ENCODE results near the gene ATF4. TPM values are rescaled to one million over a fixed set of nuclear protein-coding genes. Genes with fewer than 3 reads are reported as not detected.

The ATF4 gene
- total and polyA plus RNA-seq, 7 donors = 246 to 1,369 (median 839) TPM

GRCh38 chr22:39530116-39530515 is 9.8 kb downstream of the ATF4 start:
- no peak for ATAC-seq
- 76 to 78% (median 78%) methylated on average over 6 of the region's 6 CpGs for WGBS, 3 donors
- H3K27ac ChIP-seq = peak overlapping the region; percentile 72

GRCh38 chr22:39530692-39531331 is 10.4 kb downstream of the ATF4 start:
- intact Hi-C loops (cut with DNase I) = loop anchor here (5.0 to 10.0 kb wide), 2 partner anchors 814 to 816 kb away; partner anchors contain the start of gene ADSL (in 2 of the 2)
- Histone ChIP-seq H3K36me3 (ENCODE audit: insufficient read depth in 1 of 2, low read depth in 1 of 2) (peaks cover 0 to 18% of the 10 kb centered on the region in 2 donors), H3K27ac (peak overlapping the region; percentile 5), H3K4me3 (peak overlapping the region; percentile 99), H3K27me3 (ENCODE audit: insufficient read depth in 3 of 3, low read length in 2 of 3) (no peaks in the 10 kb centered on the region), H3K9me3 (no peaks in the 10 kb centered on the region), H3K4me1 (peaks cover 42% of the 10 kb centered on the region)
- no peak for ATAC-seq
- DNase-seq = no peak
- TF ChIP-seq CTCF (IDR thresholded peaks at IDR 0.05) = no peak
- 28 to 34% (median 32%) methylated on average over 9 of the region's 9 CpGs for WGBS, 3 donors

More at GRCh38 chr22:39530116-39530515, 9.8 kb downstream of the ATF4 start:
- Histone ChIP-seq H3K27me3 (ENCODE audit: insufficient read depth in 3 of 3, low read length in 2 of 3) (no peaks in the 10 kb centered on the region), H3K4me1 (peaks cover 44% of the 10 kb centered on the region), H3K4me3 (peak overlapping the region; percentile 54), H3K9me3 (no peaks in the 10 kb centered on the region), H3K36me3 (ENCODE audit: insufficient read depth in 1 of 2, low read depth in 1 of 2) (peaks cover 0 to 24% of the 10 kb centered on the region in 2 donors)
- no peak for TF ChIP-seq CTCF (IDR thresholded peaks at IDR 0.05)
- DNase-seq = no peak
- intact Hi-C loops (cut with DNase I) = loop anchor here (5.0 to 10.0 kb wide), 2 partner anchors 815 to 817 kb away; partner anchors contain the start of gene ADSL (in 2 of the 2)

- DNase-seq (peak; percentile 99 to 100), ATAC-seq (peak; percentile 90 to 91 (median 90))
- WGBS, 3 donors = 0 to 1% (median 0%) methylated on average over 66 to 67 of the region's 67 CpGs
- H3K4me3 ChIP-seq = peak within 1 kb of the TSS; percentile 99
- peak within 1 kb of the TSS; percentile 97 for H3K27ac ChIP-seq
- TF ChIP-seq CTCF (IDR thresholded peaks at IDR 0.05) = no peak
- H3K4me1 ChIP-seq = peaks cover 42% of the 10 kb centered on the region
- intact Hi-C loops (cut with DNase I) = loop anchor here (5.0 to 10.0 kb wide), 2 partner anchors 812 to 815 kb away; partner anchors contain the start of gene ADSL (in 2 of the 2)
- H3K9me3 ChIP-seq = no peaks in the 10 kb centered on the region
- no peaks in the 10 kb centered on the region for H3K27me3 ChIP-seq (ENCODE audit: insufficient read depth in 3 of 3, low read length in 2 of 3)
- peaks cover 0 to 18% of the 10 kb centered on the region in 2 donors for H3K36me3 ChIP-seq (ENCODE audit: insufficient read depth in 1 of 2, low read depth in 1 of 2)
Observed at GRCh38 chr22:39532215-39533073, 12.1 kb downstream of the ATF4 start, which contains the start of gene RPS19BP1. TSS of gene RPS19BP1 (minus strand) at chr22:39532748. CDS start at chr22:39532738, 10 bp downstream.

GRCh38 chr22:39534092-39534506 is 13.7 kb downstream of the ATF4 start:
- intact Hi-C loops (cut with DNase I) = loop anchor here (1.0 to 10.0 kb wide), 4 partner anchors 490 to 813 kb away; partner anchors contain the start of gene ADSL (in 2 of the 2)
- WGBS, 3 donors = 81 to 88% (median 82%) methylated on average over 12 of the region's 12 CpGs
- Histone ChIP-seq H3K9me3 (no peaks in the 10 kb centered on the region), H3K4me3 (no peak overlapping the region), H3K27ac (no peak overlapping the region), H3K27me3 (ENCODE audit: insufficient read depth in 3 of 3, low read length in 2 of 3) (no peaks in the 10 kb centered on the region), H3K4me1 (peaks cover 32% of the 10 kb centered on the region), H3K36me3 (ENCODE audit: insufficient read depth in 1 of 2, low read depth in 1 of 2) (peaks cover 0 to 18% of the 10 kb centered on the region in 2 donors)
- TF ChIP-seq CTCF (IDR thresholded peaks at IDR 0.05) = no peak
- ATAC-seq (no peak), DNase-seq (peak in 1 of 2 donors; percentile 51)

Data from psoas muscle (tissue), 8 donors.